Bone marrow (tissue), 2 donors: ENCODE measurements around the gene GARNL3.

Experiments used
- DNase-seq, 2 donors: peaks; one replicate each; lab custom pipeline; 2025; lab: John Stamatoyannopoulos, UW

Gene GARNL3, protein sequence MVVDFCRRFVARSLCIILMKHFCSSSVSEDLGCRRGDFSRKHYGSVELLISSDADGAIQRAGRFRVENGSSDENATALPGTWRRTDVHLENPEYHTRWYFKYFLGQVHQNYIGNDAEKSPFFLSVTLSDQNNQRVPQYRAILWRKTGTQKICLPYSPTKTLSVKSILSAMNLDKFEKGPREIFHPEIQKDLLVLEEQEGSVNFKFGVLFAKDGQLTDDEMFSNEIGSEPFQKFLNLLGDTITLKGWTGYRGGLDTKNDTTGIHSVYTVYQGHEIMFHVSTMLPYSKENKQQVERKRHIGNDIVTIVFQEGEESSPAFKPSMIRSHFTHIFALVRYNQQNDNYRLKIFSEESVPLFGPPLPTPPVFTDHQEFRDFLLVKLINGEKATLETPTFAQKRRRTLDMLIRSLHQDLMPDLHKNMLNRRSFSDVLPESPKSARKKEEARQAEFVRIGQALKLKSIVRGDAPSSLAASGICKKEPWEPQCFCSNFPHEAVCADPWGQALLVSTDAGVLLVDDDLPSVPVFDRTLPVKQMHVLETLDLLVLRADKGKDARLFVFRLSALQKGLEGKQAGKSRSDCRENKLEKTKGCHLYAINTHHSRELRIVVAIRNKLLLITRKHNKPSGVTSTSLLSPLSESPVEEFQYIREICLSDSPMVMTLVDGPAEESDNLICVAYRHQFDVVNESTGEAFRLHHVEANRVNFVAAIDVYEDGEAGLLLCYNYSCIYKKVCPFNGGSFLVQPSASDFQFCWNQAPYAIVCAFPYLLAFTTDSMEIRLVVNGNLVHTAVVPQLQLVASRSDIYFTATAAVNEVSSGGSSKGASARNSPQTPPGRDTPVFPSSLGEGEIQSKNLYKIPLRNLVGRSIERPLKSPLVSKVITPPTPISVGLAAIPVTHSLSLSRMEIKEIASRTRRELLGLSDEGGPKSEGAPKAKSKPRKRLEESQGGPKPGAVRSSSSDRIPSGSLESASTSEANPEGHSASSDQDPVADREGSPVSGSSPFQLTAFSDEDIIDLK

DNA sequence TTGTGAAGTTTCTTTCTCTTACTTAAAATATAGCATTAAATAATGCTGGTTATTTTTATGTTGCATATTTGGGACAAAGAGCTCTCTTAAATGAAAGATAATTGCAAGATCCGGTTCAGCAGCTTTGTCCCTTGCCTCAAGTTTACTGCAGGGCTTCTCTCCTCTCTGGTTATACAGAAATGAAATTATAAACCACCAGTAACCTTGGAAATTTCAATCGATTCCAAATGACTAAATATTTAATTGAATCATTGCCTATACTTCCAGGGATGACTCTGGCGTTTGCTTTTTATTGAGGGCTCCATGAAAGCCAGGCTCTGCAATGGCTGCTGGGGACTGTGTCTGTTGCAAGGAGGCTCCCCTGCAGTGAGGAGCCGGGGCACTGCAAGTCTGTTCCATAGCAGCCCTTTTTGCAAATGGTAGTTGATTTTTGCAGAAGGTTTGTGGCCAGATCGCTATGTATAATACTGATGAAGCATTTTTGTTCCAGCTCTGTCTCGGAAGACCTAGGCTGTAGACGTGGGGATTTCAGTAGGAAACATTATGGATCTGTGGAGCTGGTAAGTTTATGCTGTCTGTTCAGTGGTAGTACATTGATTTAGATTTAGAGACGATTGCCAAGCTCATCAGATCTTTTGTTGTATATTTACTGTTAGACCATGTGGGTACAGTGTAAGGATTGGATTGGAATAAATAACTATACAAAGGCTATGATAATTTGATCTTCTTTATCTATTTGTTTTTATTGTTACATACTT is at the start of gene GARNL3:
TSS of gene GARNL3 (plus strand) at position 313 of the 758 bp plus-strand sequence. CDS start at position 417, 104 bp downstream.
- no peak for DNase-seq

DNA sequence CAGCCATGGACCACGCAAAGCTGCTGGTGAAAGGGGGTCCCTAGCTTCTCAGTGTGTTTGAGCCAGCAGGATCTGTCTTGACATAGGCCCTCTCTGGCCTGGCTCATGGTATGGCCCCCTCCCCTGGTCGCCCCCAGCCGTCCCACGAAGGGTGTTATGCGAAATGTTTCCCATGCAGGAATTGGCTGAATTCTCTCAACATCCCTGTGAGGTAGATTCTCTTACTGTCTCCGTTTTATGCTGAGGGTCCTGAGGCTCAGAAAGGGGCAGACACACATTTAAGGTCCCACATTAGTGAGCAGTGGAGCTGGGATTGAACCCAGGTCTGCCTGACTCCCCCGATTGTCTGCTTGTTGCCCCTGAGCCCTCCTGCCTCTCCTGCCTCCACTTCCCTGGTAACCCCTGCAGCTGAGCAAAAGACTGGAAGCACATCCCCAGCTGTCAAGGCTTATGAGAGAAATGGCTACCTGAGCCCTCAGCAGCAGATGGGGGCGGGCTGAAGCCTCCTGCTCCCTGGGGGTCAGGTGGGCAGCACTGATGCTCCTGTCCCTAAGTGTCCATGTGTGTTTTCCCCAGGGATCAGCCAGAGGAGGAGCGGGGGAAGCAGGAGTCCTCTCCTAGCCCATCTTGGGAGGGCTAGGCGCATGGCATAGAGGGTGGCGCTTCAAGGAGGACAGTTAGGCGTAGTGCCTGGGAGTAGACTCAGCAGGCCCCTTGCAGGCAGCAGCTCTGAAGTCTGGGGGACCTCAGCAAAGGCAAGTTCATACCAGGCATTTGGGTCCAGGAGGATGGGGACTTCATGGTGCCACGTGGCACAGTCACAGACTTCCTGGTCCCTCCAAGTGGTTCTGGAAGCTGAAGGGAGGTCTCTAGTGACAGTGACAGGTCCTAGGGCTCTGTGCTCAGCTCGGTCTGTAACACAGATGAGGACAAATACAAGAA is 49.0 kb upstream of the GARNL3 start:
- DNase-seq: no peak

DNA sequence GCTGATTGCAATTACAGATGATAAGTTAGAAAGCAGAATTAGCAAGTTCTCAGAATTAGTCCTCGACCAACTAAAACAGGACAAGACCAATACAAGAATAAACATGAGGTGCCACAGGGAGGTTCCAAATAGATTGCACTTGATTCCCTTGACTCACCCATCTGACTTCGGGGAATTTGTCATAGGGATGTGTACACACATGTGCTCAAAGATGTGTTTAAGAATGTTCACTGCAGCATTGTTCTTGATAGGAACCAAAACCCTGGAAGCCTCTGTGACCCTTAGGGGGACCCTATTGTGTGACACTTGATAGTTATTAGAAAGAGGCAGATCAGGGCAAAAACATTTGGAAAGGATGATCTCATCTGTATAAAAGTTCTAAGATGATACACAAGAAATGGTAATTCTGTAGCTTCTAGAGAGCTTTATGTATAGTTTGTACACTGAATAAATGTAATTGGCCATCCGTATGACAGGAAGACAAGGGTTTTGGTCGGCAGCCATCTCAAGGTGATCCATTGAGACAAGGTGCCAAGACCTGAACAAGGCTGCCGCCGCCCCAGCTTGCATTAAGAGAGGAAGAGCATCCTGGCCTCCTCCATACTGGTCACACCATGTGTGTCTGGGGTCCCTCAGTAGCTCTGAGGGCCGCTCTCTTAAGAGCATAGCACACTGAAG is 48.2 kb upstream of the GARNL3 start:
- no peak for DNase-seq

DNA sequence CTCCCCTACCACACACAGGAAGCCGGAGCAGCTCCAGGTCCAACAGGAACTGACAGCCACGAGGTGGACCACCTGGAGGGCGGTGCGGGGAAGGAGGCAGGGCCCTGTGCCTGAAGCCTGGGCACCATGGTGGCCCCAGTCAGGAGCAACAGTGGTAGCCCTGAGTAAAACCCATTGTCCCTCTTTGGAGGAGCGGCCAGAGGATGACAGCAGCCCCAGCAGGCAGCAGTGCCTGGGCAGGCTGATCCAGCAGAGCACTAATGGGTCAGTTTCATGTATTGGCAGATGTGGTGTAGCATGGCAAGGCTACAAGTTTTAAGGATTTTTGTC is 47.7 kb upstream of the GARNL3 start:
- no peak for DNase-seq

DNA sequence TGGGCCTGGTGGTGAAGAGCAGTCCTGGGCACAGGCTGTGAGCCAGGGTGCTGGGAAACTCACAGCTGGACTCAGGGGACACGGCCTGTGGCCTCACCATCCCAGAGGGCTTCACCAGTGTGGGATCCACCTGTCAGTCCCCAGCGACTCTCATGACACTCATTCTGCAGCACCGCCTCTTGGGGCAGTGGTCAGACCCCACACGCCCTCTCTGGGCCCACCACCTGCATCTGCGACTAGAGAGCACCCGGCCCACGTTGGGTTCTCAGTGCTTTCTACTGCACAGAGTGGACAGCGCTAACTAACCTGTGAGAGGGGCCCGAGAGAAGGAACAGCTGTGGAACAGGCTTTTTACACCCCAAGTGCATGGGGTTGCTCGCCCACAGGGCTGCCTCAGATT is 45.8 kb upstream of the GARNL3 start:
- no peak for DNase-seq

DNA sequence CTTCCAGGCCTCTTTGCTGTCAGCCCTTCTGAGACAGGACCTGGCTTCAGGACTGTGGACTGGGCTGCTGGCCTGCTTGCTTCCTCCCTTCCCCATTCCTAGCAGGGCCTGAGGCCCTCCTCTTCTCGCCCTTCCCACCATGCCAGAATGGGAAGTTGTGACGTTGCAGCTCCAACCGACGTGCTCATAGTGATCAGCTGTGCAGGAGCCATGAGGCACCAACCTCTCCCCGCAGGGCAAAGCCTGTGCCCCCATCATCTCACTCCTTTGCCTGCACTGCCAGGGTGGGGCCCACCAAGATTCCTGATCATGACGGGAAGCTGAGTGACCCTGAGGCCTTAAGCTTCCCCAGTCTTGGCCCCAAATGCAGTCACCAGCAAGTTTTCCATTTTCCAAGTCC is 45.1 kb upstream of the GARNL3 start:
- DNase-seq: no peak

DNA sequence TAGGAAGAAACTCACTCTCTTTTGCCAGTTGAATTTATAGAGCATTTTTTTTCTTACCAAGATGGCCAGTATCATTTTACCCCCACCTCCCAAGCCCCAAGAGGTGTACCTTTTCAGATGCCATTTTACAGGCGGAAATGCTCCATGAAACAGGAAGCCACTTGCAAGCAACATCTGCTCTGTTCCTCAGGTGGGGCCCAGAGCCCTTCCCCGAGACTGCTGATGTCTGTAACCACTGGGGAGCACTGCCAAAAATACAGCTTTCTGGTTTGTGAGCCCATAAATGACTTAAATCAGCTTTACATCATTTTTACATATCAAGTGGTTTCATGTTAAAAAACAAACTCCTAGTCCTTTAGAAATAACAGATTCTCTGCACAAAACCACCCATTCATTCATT is 42.9 kb upstream of the GARNL3 start:
- no peak for DNase-seq

DNA sequence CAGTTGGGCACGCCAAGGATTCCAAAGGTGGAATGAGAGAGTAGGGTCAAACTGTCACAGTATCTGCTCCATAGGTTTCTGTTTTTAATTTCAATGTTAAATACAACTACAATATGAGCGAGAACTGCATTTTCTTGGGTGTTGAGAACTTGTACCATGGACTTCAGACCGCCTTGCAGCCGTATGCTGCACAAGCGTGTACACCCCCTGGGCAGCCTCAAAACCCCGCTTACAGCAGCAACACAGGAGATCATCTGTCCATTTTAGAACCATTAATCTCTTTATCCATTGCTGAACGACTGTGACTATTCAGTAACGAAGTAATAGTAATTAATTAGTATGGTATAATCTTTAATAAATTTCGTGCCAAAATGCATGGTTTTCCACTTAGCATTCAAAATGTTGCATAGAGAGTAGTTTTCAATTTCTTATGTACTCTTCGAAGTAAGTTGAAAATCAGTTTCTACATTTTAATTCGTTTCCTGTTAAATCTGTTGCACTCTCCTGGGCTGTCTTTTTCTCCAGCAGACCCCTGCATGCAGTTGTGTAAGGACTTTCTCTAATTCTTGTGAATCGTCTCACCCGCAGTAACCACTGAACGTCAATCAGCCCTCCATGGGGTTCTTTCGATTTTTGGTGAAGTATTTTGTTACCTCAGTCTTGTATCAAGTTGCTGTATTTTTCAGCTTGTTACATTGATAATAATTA is 42.0 kb upstream of the GARNL3 start:
- no peak for DNase-seq

DNA sequence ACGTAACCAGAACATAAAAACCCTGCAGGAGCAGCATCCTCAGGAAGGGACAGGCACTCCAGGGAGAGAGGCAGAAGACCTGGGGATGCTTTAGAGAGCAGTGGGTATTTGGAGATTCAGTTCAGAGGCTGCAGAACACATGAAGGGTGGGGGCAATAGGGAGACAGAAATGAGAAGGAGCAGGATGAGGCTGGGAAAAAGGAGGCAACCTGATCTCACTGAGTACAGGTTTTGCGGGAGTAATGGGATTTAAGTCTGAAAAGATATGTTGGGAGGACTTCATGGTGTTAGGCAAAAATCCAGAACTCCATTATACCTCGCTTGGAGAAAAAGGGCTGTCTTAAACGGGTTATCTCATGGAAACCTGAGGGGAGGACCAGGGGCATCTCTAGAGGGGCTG is 41.3 kb upstream of the GARNL3 start:
- no peak for DNase-seq

DNA sequence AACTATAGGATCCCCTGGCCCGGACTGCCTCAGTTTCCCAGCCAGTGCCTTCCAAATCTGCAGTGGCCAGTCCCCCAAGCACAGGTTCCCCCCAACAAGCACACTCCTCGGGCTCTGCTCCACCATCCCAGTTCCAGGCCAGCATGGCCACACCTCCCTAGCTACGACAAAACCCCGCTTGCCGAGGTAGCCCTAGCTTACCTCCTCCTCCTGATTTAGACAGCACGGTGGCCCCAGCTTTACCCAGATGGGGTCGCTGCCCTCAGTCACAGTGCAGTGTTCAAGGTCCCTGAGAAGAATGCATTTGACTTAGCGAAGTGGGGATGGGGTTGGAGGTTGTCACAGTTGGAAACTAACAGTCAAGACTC is 40.8 kb upstream of the GARNL3 start:
- DNase-seq: no peak

DNA sequence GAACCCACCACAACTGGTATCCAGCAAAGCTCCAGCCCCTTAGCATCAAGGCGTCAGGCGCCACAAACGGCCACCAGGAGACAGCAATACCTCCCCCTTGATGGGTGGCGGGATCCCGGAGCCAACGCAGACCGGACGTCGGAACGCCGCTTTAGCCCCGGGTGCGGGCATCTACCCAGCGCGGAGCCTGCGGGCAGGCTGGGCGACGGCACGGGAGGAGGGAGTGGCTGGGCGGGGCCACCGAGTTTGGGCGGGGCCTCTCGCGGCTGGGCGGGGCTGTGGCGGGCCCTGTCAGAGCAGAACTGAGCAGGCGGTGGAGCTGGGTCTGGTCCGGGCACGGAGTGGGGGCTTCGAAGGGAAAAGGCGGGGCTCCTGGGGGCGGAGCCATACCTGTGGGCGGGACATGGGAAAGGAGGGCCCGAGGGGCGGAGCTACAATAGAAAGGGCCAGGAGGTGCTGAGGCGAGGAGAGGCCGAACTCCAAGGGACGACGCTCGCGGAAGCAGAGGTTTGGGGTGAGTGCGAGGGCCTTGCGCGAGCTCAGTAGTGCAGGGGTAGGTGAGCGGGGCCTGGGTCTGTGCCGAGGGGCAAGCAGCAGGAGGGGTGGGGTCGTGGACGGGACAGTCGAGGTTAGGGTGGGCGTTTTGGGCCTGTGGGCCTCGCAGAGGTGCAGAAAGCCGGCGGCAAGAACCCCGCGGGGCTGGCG is 40.2 kb upstream of the GARNL3 start:
- DNase-seq: peak in 1 of 2 donors; percentile 87

DNA sequence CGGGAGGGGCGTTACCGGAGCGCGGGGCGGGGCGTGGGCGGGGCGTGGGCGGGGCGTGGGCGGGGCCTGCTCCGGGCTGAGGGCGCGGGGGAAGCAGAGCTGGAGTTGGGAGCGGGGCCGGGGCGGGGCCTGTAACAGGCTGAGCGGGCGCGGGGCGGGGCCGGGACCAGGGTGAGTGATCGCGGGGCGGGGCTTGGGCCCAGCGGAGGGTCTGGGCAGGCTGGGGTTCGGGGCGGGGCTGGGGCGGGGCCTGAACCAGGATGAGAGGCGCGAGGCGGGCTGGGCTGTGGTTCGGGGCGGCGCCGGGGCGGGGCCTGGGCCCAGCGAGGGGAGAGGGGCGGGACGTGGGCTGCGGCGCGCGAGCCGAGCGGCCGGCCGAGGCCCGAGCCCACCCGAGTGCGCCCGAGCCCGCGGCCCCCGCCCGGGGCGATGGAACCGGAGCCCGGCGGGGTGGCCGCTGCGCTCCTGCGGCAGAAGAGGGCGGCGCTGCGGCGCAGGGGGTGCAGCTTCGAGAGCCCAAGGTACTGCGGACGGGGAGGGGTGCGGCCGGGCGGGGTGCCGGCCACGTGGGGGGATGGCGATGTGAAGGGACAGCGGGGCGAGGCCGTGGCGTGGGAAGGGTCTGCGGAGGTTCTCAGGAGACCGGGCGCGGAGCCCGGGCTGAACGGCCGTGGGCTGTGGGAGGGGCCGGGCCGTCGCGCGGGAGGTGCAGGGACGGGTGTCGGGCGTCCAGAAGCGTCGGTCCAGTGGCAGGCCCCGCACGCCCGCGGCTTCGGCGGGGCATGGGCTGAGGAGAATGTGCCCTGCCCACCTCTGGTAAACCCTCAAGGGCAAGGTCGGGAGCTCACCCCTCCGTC is 39.5 kb upstream of the GARNL3 start:
- peak; percentile 61 to 88 for DNase-seq

DNA sequence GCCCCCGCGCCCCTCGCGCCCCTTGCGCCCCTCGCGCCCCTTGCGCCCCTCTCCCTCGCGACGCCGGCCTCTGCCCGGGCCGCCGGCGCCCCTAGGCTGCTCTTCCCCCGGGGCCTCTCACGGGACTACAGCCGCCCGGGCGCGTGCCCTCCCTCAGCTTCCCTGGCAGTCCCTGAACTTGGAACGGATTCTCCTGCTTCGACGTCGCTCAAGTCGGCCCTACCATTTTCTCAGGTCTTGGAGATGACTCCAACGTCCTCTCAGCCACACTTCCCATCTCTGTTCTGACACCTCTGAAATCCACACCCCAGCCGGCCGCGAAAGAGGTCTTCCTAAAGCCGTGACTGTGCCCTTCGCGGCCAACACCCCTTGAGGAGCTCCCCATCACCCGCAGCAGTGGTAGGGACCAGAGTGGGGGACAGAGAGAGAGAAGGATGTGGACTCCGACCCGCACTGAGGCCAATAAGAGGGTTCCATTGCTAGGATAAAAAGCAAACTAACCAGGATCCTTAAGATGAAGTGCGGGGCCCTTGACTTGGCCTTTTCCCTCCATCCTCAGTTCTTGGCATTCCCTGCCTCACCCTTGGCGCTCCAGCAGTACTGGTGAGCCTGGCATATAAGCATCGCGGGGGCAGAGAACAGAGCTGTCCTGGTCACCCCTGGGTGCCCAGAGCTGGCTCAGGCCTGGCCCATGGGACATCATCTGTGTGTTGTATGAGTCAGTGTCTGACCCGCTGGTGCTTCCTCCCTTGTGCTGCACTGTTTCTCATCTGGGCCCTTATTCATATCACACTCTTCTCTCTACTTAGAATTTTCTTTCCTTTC is 38.6 kb upstream of the GARNL3 start:
- DNase-seq: no peak

DNA sequence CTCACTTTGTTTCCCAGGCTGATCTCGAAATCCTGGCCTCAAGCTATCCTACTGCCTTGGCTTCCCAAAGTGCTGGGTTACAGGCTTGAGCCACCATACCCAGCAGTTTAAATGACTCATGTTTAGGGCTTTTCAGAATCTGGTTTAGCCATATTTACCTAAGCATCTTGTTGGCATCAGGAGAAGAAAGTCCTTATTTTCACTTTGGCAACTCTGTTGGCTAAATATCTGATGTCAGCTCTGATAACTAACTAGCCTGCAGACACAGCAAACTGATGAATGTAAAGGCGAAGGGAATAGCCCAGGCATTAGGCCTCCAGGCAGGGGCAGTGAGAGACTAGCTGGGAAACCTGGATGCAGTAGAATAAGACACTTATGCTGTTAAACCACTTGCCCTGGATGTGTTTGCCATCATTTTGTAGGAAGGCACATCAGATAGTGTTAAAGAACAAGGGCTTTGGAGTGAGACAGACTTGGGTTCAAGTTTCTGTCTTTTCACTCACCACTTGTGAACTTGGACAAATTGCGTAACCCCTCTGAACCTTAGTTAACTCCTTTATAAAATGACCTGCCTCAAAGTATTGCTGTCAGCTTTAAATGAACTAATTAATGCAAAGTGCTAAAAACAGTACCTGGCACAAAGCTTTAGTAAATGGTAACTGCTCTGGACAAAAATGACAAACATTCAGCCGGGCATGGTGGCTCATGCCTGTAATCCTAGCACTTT is 34.7 kb upstream of the GARNL3 start:
- no peak for DNase-seq

DNA sequence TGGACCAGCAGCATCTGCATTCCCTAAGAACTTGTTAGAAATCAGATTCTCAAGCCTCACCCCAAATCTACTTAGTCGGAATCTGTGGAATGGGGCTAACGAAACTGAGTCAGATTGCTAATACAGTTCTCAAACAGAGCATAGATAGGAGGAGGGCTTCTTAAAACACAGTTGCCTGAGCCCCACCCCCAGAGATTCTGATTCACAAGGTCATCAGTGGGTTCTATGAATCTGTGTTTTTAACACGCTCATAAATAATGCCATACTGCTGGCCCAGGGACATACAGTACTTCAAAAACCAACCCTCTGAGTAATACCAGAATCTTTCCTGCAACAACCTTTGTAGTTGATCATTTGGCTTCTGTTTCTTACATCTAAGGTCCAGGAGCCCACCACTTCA is 32.9 kb upstream of the GARNL3 start:
- DNase-seq: no peak

DNA sequence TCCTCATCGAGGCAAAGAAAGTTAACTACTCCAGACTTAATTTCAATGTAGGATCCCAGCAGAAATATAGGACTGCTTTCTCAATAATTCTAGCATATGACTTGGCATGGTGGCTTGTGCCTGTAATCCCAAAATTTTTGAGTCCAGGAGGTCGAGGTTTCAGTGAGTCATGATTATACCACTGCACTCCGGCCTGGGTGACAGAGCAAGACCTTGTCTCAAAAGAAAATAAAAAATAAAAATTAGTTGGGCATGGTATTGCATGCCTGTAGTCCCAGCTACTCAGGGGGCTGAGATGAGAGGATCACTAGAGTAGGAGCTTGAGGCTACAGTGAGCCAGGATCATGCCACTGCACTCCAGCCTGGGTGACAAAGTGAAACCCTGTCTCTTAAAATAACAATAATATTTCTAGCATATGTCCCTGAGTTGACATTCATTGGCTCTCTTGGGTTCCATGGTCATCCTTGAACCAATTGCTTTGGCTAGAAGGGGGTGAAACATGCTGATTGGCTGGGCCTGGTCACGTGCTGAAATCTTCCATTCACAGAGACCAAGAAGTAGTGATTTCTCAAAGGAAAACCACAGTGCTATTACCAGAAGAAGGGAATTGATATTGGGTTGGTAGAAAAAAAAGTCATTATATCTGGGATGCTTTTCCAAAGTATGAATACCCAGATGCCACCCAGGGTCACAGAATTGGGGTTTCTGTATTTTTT is 31.6 kb upstream of the GARNL3 start:
- DNase-seq: no peak
